Osteoblast (primary cell): ENCODE data around the gene SPAG8. TPM values are rescaled to one million over a fixed set of nuclear protein-coding genes. Genes with fewer than 3 reads are reported as not detected.

ENCODE experiments used
- DNase-seq: peaks from one replicate; pipeline ENCODE4 v3.0.0; 2011; ENCODE audit warnings: low spot score, mixed read lengths; ENCODE audit not compliant: insufficient read length; ENCODE audit errors: missing footprints
- H2AFZ ChIP-seq: 2 replicates; pipeline ENCODE4 v1.6.0; 2011; ENCODE audit warnings: mild to moderate bottlenecking, low read length
- H3K27ac ChIP-seq: 2 replicates; pipeline ENCODE4 v1.5.1; 2011; ENCODE audit warnings: mild to moderate bottlenecking, low read depth, low read length, moderate library complexity
- H3K27me3 ChIP-seq: 2 replicates; pipeline ENCODE4 v1.6.0; 2012; ENCODE audit warnings: mild to moderate bottlenecking, control low read depth, inconsistent platforms, low read length, moderate library complexity; ENCODE audit not compliant: insufficient read depth
- H3K36me3 ChIP-seq: 2 replicates; pipeline ENCODE4 v1.5.1; 2011; ENCODE audit warnings: mild to moderate bottlenecking, low read length, control low read depth, moderate library complexity; ENCODE audit not compliant: insufficient read depth
- H3K4me1 ChIP-seq: 2 replicates; pipeline ENCODE4 v1.5.1; 2011; ENCODE audit warnings: mild to moderate bottlenecking, low read length, control low read depth, moderate library complexity; ENCODE audit not compliant: insufficient read depth
- H3K4me2 ChIP-seq: 2 replicates; pipeline ENCODE4 v1.6.0; 2011; ENCODE audit warnings: mild to moderate bottlenecking, low read length; ENCODE audit not compliant: insufficient read depth
- H3K4me3 ChIP-seq: fragments of 200-600 bp; sonication (generic); 3 replicates; pipeline ENCODE4 v1.5.1; 2012; ENCODE audit warnings: mild to moderate bottlenecking, low read length, inconsistent platforms; ENCODE audit not compliant: insufficient read depth
- H3K79me2 ChIP-seq: 2 replicates; pipeline ENCODE4 v1.6.0; 2012; ENCODE audit warnings: mild to moderate bottlenecking, low read length, control low read depth, inconsistent platforms; ENCODE audit not compliant: insufficient read depth
- H3K9me3 ChIP-seq: 2 replicates; pipeline ENCODE4 v1.5.1; 2011; ENCODE audit warnings: low read depth, low read length, control low read depth
- H4K20me1 ChIP-seq: 2 replicates; pipeline ENCODE4 v1.6.0; 2012; ENCODE audit warnings: mild to moderate bottlenecking, low read length, control low read depth; ENCODE audit not compliant: insufficient read depth
- total RNA-seq: library from RNA; depleted of rRNA; stranded (reverse); fragments of >200 nt; gene quantifications from 2 replicates; pipeline ENCODE4 v1.2.3, GENCODE V29; 2012
- TF ChIP-seq, protein P1 (sequence below): IDR thresholded peaks from 2 replicates; pipeline ENCODE4 v1.5.1; 2011; ENCODE audit warnings: mild to moderate bottlenecking, low read depth, low read length, moderate library complexity; ENCODE audit errors: extremely low read depth

The SPAG8 gene
- total RNA-seq, 1 donor: 2.2 TPM

- Histone ChIP-seq H3K4me1 (peaks cover 24% of the 10 kb centered on the region), H3K4me2 (no peak overlapping the region), H2AFZ (no peak overlapping the region), H3K79me2 (no peaks in the 10 kb centered on the region), H3K27me3 (no peaks in the 10 kb centered on the region), H3K36me3 (no peaks in the 10 kb centered on the region), H4K20me1 (no peaks in the 10 kb centered on the region), H3K9me3 (no peaks in the 10 kb centered on the region), H3K27ac (no peak overlapping the region), H3K4me3 (no peak overlapping the region)
- DNase-seq: no peak
- TF ChIP-seq, protein P1, sequence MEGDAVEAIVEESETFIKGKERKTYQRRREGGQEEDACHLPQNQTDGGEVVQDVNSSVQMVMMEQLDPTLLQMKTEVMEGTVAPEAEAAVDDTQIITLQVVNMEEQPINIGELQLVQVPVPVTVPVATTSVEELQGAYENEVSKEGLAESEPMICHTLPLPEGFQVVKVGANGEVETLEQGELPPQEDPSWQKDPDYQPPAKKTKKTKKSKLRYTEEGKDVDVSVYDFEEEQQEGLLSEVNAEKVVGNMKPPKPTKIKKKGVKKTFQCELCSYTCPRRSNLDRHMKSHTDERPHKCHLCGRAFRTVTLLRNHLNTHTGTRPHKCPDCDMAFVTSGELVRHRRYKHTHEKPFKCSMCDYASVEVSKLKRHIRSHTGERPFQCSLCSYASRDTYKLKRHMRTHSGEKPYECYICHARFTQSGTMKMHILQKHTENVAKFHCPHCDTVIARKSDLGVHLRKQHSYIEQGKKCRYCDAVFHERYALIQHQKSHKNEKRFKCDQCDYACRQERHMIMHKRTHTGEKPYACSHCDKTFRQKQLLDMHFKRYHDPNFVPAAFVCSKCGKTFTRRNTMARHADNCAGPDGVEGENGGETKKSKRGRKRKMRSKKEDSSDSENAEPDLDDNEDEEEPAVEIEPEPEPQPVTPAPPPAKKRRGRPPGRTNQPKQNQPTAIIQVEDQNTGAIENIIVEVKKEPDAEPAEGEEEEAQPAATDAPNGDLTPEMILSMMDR: no peak
These were observed 30.7 kb upstream of the SPAG8 start for GRCh38 chr9:35842795-35843194.

GRCh38 chr9:35842020-35842745, 30.1 kb upstream of the SPAG8 start:
- TF ChIP-seq, protein P1: no peak
- H3K36me3 ChIP-seq: no peaks in the 10 kb centered on the region

DNA sequence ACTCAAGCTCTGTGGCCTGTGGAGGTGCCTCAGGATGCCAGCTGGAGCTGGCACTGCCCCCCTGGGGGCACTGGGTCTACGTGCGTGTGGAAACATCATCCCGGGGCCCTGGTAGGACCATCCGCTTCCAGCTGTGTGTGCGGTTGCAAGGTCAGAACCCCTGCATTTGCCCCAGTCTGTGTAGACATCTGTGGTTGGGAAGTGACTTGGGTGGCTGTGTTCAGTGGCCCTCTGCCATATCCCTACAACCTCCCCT, 29.5 kb upstream of the SPAG8 start:
- H3K9me3 ChIP-seq: no peaks in the 10 kb centered on the region
- TF ChIP-seq, protein P1: no peak
- H3K4me3 ChIP-seq: no peak overlapping the region

More at GRCh38 chr9:35842020-35842745, 30.1 kb upstream of the SPAG8 start:
- Histone ChIP-seq H3K9me3 (no peaks in the 10 kb centered on the region), H3K27me3 (no peaks in the 10 kb centered on the region), H3K4me1 (peaks cover 18% of the 10 kb centered on the region), H2AFZ (no peak overlapping the region), H3K79me2 (no peaks in the 10 kb centered on the region), H4K20me1 (no peaks in the 10 kb centered on the region), H3K4me3 (no peak overlapping the region), H3K4me2 (no peak overlapping the region), H3K27ac (no peak overlapping the region)
- no peak for DNase-seq

GRCh38 chr9:35840881-35841644, 29.0 kb upstream of the SPAG8 start:
- TF ChIP-seq, protein P1: no peak
- no peaks in the 10 kb centered on the region for H3K9me3 ChIP-seq
- no peak for DNase-seq
- H4K20me1 ChIP-seq: no peaks in the 10 kb centered on the region
- H3K4me1 ChIP-seq: peaks cover 17% of the 10 kb centered on the region
- no peak overlapping the region for H3K27ac ChIP-seq
- H3K79me2 ChIP-seq: no peaks in the 10 kb centered on the region
- no peak overlapping the region for H2AFZ ChIP-seq
- H3K36me3 ChIP-seq: no peaks in the 10 kb centered on the region
- H3K4me2 ChIP-seq: no peak overlapping the region
- H3K4me3 ChIP-seq: no peak overlapping the region
- H3K27me3 ChIP-seq: no peaks in the 10 kb centered on the region

More for the DNA sequence above, 29.5 kb upstream of the SPAG8 start:
- H3K4me2 ChIP-seq: no peak overlapping the region
- no peaks in the 10 kb centered on the region for H3K36me3 ChIP-seq
- no peaks in the 10 kb centered on the region for H4K20me1 ChIP-seq
- H3K27me3 ChIP-seq: no peaks in the 10 kb centered on the region
- peaks cover 17% of the 10 kb centered on the region for H3K4me1 ChIP-seq
- no peak overlapping the region for H2AFZ ChIP-seq
- H3K79me2 ChIP-seq: no peaks in the 10 kb centered on the region
- H3K27ac ChIP-seq: no peak overlapping the region
- DNase-seq: no peak
